Measurements from ENCODE around the gene TOMM34. TPM values are rescaled to one million over a fixed set of nuclear protein-coding genes. Genes with fewer than 3 reads are reported as not detected.
A peak's percentile ranks its signal among the peaks of the same experiment; 100 is the strongest.

The TOMM34 gene
- total RNA-seq, 1 experiment from 2014 or later: 35.9 TPM

DNA sequence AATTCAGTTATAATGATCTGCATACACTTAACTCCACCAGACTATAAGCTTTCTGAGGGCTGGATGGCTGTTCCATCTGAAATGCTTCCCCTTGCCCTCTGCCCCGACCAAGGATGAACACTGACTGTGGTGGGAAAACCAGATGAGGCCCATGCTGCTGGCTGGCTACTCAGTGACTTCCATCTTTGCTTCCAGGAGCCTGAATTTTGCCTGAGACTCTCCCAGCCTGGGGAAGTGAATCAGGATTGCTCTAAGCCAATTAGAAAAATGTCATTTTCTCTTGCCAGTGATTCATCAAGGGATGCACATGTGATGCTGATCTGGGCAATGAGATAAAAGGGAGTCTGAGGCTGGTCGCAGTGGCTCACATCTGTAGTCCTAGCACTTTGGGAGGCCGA is 1.7 kb upstream of the TOMM34 start (continued):
- TF ChIP-seq, protein P1, sequence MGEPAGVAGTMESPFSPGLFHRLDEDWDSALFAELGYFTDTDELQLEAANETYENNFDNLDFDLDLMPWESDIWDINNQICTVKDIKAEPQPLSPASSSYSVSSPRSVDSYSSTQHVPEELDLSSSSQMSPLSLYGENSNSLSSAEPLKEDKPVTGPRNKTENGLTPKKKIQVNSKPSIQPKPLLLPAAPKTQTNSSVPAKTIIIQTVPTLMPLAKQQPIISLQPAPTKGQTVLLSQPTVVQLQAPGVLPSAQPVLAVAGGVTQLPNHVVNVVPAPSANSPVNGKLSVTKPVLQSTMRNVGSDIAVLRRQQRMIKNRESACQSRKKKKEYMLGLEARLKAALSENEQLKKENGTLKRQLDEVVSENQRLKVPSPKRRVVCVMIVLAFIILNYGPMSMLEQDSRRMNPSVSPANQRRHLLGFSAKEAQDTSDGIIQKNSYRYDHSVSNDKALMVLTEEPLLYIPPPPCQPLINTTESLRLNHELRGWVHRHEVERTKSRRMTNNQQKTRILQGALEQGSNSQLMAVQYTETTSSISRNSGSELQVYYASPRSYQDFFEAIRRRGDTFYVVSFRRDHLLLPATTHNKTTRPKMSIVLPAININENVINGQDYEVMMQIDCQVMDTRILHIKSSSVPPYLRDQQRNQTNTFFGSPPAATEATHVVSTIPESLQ (CRISPR knock-in tag; IDR thresholded peaks at IDR 0.05): no peak
- TF ChIP-seq ZNF317 (CRISPR knock-in tag; IDR thresholded peaks at IDR 0.05; ENCODE audit: borderline replicate concordance, low read depth) (no peak), SP1 (CRISPR knock-in tag; conservative IDR thresholded peaks at IDR 0.05) (no peak), RELA (CRISPR knock-in tag; IDR thresholded peaks at IDR 0.05; ENCODE audit: borderline replicate concordance) (no peak), MXD4 (CRISPR knock-in tag; IDR thresholded peaks at IDR 0.05; ENCODE audit: borderline replicate concordance) (no peak), ZNF263 (CRISPR knock-in tag; IDR thresholded peaks at IDR 0.05; ENCODE audit: low read depth) (no peak)
- TF ChIP-seq, protein P2, sequence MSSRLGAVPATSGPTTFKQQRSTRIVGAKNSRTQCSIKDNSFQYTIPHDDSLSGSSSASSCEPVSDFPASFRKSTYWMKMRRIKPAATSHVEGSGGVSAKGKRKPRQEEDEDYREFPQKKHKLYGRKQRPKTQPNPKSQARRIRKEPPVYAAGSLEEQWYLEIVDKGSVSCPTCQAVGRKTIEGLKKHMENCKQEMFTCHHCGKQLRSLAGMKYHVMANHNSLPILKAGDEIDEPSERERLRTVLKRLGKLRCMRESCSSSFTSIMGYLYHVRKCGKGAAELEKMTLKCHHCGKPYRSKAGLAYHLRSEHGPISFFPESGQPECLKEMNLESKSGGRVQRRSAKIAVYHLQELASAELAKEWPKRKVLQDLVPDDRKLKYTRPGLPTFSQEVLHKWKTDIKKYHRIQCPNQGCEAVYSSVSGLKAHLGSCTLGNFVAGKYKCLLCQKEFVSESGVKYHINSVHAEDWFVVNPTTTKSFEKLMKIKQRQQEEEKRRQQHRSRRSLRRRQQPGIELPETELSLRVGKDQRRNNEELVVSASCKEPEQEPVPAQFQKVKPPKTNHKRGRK (CRISPR knock-in tag; IDR thresholded peaks at IDR 0.05; ENCODE audit: borderline replicate concordance): no peak
- TF ChIP-seq, protein P3, sequence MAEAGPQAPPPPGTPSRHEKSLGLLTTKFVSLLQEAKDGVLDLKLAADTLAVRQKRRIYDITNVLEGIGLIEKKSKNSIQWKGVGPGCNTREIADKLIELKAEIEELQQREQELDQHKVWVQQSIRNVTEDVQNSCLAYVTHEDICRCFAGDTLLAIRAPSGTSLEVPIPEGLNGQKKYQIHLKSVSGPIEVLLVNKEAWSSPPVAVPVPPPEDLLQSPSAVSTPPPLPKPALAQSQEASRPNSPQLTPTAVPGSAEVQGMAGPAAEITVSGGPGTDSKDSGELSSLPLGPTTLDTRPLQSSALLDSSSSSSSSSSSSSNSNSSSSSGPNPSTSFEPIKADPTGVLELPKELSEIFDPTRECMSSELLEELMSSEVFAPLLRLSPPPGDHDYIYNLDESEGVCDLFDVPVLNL (CRISPR knock-in tag; IDR thresholded peaks at IDR 0.05; ENCODE audit: borderline replicate concordance, low read depth): no peak
- TF ChIP-seq, protein P4, sequence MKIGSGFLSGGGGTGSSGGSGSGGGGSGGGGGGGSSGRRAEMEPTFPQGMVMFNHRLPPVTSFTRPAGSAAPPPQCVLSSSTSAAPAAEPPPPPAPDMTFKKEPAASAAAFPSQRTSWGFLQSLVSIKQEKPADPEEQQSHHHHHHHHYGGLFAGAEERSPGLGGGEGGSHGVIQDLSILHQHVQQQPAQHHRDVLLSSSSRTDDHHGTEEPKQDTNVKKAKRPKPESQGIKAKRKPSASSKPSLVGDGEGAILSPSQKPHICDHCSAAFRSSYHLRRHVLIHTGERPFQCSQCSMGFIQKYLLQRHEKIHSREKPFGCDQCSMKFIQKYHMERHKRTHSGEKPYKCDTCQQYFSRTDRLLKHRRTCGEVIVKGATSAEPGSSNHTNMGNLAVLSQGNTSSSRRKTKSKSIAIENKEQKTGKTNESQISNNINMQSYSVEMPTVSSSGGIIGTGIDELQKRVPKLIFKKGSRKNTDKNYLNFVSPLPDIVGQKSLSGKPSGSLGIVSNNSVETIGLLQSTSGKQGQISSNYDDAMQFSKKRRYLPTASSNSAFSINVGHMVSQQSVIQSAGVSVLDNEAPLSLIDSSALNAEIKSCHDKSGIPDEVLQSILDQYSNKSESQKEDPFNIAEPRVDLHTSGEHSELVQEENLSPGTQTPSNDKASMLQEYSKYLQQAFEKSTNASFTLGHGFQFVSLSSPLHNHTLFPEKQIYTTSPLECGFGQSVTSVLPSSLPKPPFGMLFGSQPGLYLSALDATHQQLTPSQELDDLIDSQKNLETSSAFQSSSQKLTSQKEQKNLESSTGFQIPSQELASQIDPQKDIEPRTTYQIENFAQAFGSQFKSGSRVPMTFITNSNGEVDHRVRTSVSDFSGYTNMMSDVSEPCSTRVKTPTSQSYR (CRISPR knock-in tag; IDR thresholded peaks at IDR 0.05): no peak

DNA sequence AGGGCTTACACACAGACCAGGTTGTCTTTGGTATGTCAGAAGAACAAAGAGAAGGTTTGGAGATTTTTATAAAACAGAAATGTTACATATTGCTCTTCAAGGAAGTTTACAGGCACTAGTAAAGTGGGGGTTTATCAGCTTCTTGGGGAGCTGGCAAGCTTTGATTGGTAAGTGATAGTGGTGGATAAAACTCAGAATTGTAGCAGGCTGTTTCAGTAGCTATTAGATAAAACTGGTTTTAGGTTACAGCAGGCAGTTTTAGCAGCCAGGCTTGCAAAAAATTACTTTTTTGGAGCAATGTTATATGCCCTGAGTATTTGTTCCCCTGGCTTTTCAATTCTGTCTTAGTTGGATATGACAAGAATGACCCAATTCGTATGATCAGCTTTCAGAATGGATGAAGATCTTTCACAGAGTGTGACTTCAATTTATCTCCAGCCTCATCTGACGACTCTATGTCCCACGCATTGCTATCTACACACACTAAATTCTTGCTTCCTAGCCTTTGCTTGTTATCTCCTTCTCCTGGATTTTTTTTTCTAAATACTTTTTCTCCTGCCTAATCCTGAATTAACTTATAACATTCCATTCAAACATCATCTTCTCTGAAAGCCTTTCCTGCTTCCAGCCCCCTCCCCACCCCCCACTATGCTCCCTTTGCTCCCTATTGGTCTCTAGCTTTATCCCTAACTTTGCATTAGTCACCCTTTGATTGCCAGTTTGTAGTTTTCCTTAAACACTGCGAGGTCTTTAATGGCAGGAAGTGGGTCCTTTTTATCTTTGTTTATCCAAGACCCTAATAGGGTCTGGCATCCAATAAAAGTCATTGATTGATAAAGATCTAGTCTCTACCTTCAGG is 1.0 kb upstream of the TOMM34 start:
- Mint-ChIP-seq H3K27ac (no peak overlapping the region), H3K4me1 (peaks cover 35% of the 10 kb centered on the region), H3K4me3 (peak overlapping the region; percentile 96; the same call in 1 of the 2 replicates), H3K27me3 (ENCODE audit: low read depth) (peaks cover 40% of the 10 kb centered on the region), H3K9me3 (no peaks in the 10 kb centered on the region), H3K36me3 (peaks cover 7% of the 10 kb centered on the region)
- ATAC-seq (no peak), DNase-seq (ENCODE audit: low spot score) (no peak)
- ChIA-PET CTCF (interaction anchor here (1.0 to 2.7 kb wide), 10 partner anchors 10 to 333 kb away, joined by 3 to 7 read pairs (median 4); partner anchors contain the start of genes PABPC1L and YWHAB), POLR2A (interaction anchor here (0.6 kb wide), 1 partner anchor 52 kb away, joined by 3 read pairs; no protein-coding TSS in a partner anchor)
- TF ChIP-seq ZNF416 (CRISPR knock-in tag; IDR thresholded peaks at IDR 0.05) (no peak), ETV6 (CRISPR knock-in tag; IDR thresholded peaks at IDR 0.05) (no peak), JAZF1 (CRISPR knock-in tag; IDR thresholded peaks at IDR 0.05) (no peak), FOXP1 (CRISPR knock-in tag; IDR thresholded peaks at IDR 0.05; ENCODE audit: borderline replicate concordance) (no peak), SMAD4 (CRISPR knock-in tag; IDR thresholded peaks at IDR 0.05) (no peak), TEAD1 (CRISPR knock-in tag; IDR thresholded peaks at IDR 0.05) (no peak), ESRRA (CRISPR knock-in tag; IDR thresholded peaks at IDR 0.05; ENCODE audit: borderline replicate concordance) (no peak), NFATC4 (CRISPR knock-in tag; IDR thresholded peaks at IDR 0.05) (no peak)
- TF ChIP-seq, protein P5, sequence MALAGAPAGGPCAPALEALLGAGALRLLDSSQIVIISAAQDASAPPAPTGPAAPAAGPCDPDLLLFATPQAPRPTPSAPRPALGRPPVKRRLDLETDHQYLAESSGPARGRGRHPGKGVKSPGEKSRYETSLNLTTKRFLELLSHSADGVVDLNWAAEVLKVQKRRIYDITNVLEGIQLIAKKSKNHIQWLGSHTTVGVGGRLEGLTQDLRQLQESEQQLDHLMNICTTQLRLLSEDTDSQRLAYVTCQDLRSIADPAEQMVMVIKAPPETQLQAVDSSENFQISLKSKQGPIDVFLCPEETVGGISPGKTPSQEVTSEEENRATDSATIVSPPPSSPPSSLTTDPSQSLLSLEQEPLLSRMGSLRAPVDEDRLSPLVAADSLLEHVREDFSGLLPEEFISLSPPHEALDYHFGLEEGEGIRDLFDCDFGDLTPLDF (CRISPR knock-in tag; IDR thresholded peaks at IDR 0.05): no peak
- TF ChIP-seq, protein P6, sequence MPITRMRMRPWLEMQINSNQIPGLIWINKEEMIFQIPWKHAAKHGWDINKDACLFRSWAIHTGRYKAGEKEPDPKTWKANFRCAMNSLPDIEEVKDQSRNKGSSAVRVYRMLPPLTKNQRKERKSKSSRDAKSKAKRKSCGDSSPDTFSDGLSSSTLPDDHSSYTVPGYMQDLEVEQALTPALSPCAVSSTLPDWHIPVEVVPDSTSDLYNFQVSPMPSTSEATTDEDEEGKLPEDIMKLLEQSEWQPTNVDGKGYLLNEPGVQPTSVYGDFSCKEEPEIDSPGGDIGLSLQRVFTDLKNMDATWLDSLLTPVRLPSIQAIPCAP (CRISPR knock-in tag; IDR thresholded peaks at IDR 0.05): no peak
- TF ChIP-seq, protein P1 (CRISPR knock-in tag; IDR thresholded peaks at IDR 0.05): no peak
- TF ChIP-seq, protein P4 (CRISPR knock-in tag; IDR thresholded peaks at IDR 0.05): no peak
